Cardiac fibroblast (primary cell): ENCODE results near the gene DEFB113.

Experiments
- DNase-seq, 2 donors: peaks; one replicate each; pipeline versions ENCODE4 v3.0.0 to v3.0.0-alpha.2; 2010; ENCODE audit warnings: low read depth in 2 of 2
- H3K4me3 ChIP-seq, 2 donors: replicated peaks in 1 of 2; 1 replicate in 1 of 2; 2 replicates in 1 of 2; pipeline ENCODE4 v1.5.1; 2011; ENCODE audit warnings: low read depth in 2 of 2, low read length in 2 of 2, mild to moderate bottlenecking in 2 of 2, moderate library complexity in 1 of 2
- CTCF ChIP-seq: IDR thresholded peaks from one replicate; pipeline ENCODE4 v1.5.1; 2011; ENCODE audit warnings: low read depth, mild to moderate bottlenecking, low read length, inconsistent platforms

DEFB113 gene

GRCh38 chr6:49923826-49924225, 45.6 kb downstream of the DEFB113 start:
- no peak for DNase-seq
- H3K4me3 ChIP-seq = no peak overlapping the region
- TF ChIP-seq CTCF = no peak

GRCh38 chr6:49919935-49920644, 49.3 kb downstream of the DEFB113 start:
- H3K4me3 ChIP-seq = no peak overlapping the region
- no peak for TF ChIP-seq CTCF

GRCh38 chr6:49919261-49919660, 50.2 kb downstream of the DEFB113 start:
- TF ChIP-seq CTCF = no peak
- DNase-seq = no peak
- no peak overlapping the region for H3K4me3 ChIP-seq

More at GRCh38 chr6:49919935-49920644, 49.3 kb downstream of the DEFB113 start:
- no peak for DNase-seq

- no peak for TF ChIP-seq CTCF
- no peak overlapping the region for H3K4me3 ChIP-seq
- no peak for DNase-seq
Observed at GRCh38 chr6:49918787-49919186, 50.6 kb downstream of the DEFB113 start.
